NCI-H2107 treated with DMSO at 0.1 percent for 48 hours (cell line): ENCODE measurements around the gene TTN.

Experiments
- DNase-seq: peaks from one replicate; lab custom pipeline; 2025; ENCODE audit not compliant: unreplicated experiment; lab: John Stamatoyannopoulos, UW

Gene TTN

GRCh38 chr2:178502751-178503150 lies 304.5 kb downstream of the TTN start:
- no peak for DNase-seq

GRCh38 chr2:178499640-178500039 lies 307.6 kb downstream of the TTN start:
- no peak for DNase-seq

GRCh38 chr2:178498137-178498536 lies 309.1 kb downstream of the TTN start:
- no peak for DNase-seq

- no peak for DNase-seq
These were observed 311.2 kb downstream of the TTN start for GRCh38 chr2:178496049-178496448.

- DNase-seq: no peak
These were observed 315.6 kb downstream of the TTN start for GRCh38 chr2:178491612-178492011.

DNA sequence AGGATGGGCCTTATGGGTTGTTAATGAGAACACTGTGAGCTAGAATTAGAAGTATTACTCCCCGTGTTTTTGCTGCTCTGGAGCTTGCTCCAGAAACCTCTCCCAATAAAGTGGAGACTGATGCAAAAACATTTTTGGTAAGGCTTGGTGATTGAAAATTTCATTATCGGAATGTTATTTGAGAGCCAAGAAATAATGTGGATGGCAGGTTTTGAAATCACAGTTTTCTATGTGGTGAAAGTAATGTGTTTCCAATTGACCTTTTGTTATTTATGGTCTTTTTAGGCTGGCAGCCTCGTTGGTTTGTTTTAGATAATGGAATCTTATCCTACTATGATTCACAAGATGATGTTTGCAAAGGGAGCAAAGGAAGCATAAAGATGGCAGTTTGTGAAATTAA lies 321.9 kb downstream of the TTN start:
- no peak for DNase-seq

- peak; percentile 11 for DNase-seq
These were observed 322.8 kb downstream of the TTN start for GRCh38 chr2:178484245-178485041.

DNA sequence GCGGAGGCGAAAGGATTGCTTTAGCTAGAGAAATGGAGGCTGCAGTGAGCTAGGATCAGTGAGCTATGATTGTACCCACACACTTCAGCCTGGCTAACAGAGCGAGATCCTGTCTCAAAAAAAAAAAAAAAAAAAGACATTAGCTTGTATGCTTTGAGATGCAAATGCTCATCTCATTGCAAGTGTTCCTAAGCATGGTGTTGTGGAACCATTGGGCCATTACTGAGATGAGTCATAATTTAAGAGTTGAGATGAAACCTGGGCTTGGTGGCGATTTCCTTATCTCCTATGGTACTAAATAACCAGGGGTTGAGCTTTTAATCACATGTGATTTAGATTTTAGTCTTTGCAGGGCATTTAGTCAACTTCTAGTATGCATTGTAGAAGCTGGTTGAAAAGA lies 324.8 kb downstream of the TTN start:
- no peak for DNase-seq

DNA sequence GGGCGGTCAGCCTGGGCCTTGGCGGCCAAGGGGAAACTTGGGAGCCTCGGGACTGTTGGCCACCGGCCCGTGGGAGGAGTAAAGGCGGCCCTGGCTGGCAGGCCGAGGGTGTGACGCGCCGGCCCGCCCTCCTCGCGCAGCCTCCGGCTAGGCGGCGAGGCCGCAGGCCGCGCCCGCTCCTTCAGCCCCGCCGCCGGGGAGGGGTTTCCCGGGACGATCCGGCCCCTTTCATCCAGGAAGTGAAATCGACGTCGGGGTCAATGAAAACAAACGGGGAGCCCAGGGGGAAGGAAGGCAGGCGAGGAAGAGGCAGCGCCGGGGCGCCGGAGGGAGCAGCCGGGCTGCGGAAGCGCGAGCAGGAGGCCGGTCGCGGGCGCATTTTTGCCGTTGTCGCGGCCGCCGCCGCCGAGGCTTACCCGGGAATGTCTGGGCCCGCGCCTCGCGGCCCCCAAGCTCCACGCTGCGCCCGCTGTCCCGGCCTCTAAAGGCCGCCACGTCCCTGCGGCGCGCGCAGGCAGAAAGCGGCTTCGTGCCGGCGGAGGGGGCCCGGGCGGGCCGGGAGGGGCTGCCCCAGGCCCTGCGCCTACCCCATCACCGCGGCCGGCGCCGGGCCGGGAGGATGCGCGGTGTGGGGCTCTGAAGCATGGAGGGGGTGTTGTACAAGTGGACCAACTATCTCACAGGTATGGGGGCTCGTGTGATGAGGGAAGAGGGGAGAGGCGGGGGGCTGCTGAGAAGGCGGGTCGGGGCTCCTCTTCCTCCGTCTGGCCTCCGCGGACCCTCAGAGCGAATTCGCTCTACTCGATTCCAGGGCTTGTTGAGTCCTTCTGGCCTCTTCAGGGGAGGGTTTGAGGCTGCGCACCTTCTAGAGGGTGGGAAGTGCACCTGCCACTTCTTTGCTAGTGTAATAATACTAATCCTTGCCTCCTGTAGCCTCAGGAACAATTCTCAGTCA lies 326.7 kb downstream of the TTN start, which contains the start of gene PLEKHA3:
Gene PLEKHA3, plus strand, starts transcription at position 231 of the 955 bp plus-strand sequence. Its CDS starts 413 bp downstream, at position 644.
- DNase-seq: peak; percentile 64

GRCh38 chr2:178479758-178480226 lies 327.4 kb downstream of the TTN start:
- no peak for DNase-seq

- DNase-seq: no peak
These were observed 328.0 kb downstream of the TTN start for GRCh38 chr2:178479275-178479616.

- peak; percentile 79 for DNase-seq
These were observed 328.6 kb downstream of the TTN start, which contains the start of gene FKBP7 for GRCh38 chr2:178478439-178479274. TSS of gene FKBP7 (minus strand) at chr2:178478600. CDS start at chr2:178478499, 101 bp downstream.

DNA sequence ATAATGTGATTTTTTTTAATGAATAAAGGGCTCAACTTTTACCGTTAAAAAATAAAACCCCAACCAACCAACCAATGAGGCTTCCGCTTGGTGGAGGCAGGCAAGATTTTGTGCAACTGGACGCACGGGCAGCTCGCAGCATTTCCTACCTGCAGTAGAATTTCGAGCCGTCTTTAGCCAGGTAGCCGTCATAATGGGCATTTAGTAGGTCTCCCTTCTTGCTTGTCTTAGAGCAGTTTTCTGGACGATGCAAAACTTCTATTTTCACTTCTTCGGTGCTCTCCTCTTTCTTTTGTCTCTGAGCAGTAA lies 329.1 kb downstream of the TTN start:
- DNase-seq: no peak

DNA sequence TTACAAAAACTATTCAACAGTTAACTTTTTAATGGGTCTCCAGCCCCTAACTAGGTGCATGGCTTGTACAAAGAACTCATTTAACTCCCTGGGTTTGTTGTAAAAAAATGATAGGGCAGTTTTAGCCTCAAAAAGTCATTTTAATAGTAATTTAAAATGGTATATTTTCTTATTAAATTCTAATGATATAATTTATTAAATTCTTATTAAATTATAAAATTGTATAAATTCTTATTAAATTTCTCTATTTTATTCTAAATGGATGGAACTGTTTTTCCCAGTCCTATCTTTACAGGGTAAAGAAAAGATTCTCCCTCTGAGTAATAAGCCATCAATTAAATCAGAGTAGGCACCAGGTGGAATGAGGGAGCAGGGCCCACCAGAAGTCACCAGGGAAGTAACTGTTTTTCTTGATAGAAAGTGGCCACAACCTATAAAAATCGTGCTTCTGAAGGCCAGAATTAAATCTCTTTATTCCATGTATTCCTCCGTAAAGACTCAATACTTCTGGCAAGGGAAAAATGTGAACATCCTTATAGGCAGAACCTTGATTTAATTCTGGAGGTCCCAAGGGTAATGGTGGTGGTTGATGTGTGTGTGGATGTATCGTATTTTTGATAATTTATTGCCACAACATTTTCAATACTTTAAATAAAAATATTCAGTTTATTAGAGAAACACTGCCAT lies 329.6 kb downstream of the TTN start:
- DNase-seq: no peak

- no peak for DNase-seq
These were observed 330.7 kb downstream of the TTN start for GRCh38 chr2:178476477-178476876.
